HepG2 (cell line): ENCODE data around the gene HARBI1. TPM values are rescaled to one million over a fixed set of nuclear protein-coding genes. Genes with fewer than 3 reads are reported as not detected.

Experiments used
- E2F5 ChIP-seq: sonication (generic); formaldehyde crosslinking; conservative IDR thresholded peaks from 2 replicates; pipeline ENCODE4 v1.4.0; 2020; ENCODE audit warnings: missing genetic modification reagents
- HHEX ChIP-seq: IDR thresholded peaks from 2 replicates; pipeline ENCODE4 v1.6.1; 2016; ENCODE audit warnings: control low read depth
- HMGA1 ChIP-seq: sonication (generic); formaldehyde crosslinking; conservative IDR thresholded peaks from 2 replicates; pipeline ENCODE4 v1.4.0; 2020; ENCODE audit warnings: missing genetic modification reagents
- MIXL1 ChIP-seq: IDR thresholded peaks from 2 replicates; pipeline ENCODE4 v1.6.1; 2016
- NRL ChIP-seq: sonication (generic); formaldehyde crosslinking; IDR thresholded peaks from 2 replicates; pipeline ENCODE4 v1.5.0; 2020; ENCODE audit warnings: missing genetic modification reagents, mild to moderate bottlenecking, moderate library complexity, borderline replicate concordance
- PLSCR1 ChIP-seq: sonication (generic); formaldehyde crosslinking; IDR thresholded peaks from 2 replicates; pipeline ENCODE4 v1.5.0; 2020; ENCODE audit warnings: missing genetic modification reagents, mild to moderate bottlenecking, borderline replicate concordance
- SATB2 ChIP-seq: sonication (generic); formaldehyde crosslinking; IDR thresholded peaks from 2 replicates; pipeline ENCODE4 v1.5.0; 2020; ENCODE audit warnings: missing genetic modification reagents
- TBL1XR1 ChIP-seq: fragments of 150-350 bp; IDR thresholded peaks from 2 replicates; pipeline ENCODE4 v1.6.1; 2014; ENCODE audit warnings: borderline replicate concordance, low read length; ENCODE audit not compliant: partially characterized antibody
- TFDP1 ChIP-seq: IDR thresholded peaks from 2 replicates; pipeline ENCODE4 v1.6.1; 2016; ENCODE audit warnings: missing compliant biosample characterization, missing genetic modification reagents, borderline replicate concordance
- ZNF326 ChIP-seq: sonication (generic); formaldehyde crosslinking; IDR thresholded peaks from 2 replicates; pipeline ENCODE4 v1.4.0; 2020; ENCODE audit warnings: missing genetic modification reagents, borderline replicate concordance
- ZNF329 ChIP-seq: sonication (generic); formaldehyde crosslinking; IDR thresholded peaks from 2 replicates; pipeline ENCODE4 v1.9.0; 2021; ENCODE audit warnings: low read depth, mild to moderate bottlenecking, missing genetic modification reagents
- ZNF770 ChIP-seq: sonication (generic); formaldehyde crosslinking; IDR thresholded peaks from 2 replicates; pipeline ENCODE4 v1.5.0; 2020; ENCODE audit warnings: mild to moderate bottlenecking, missing genetic modification reagents
- ZNF790 ChIP-seq: sonication (generic); formaldehyde crosslinking; IDR thresholded peaks from 2 replicates; pipeline ENCODE4 v1.8.0; 2022; ENCODE audit warnings: missing genetic modification reagents, mild to moderate bottlenecking, borderline replicate concordance
- ZNF878 ChIP-seq: sonication (generic); formaldehyde crosslinking; IDR thresholded peaks from 2 replicates; pipeline ENCODE4 v1.8.1; 2023; ENCODE audit warnings: mild to moderate bottlenecking, missing genetic modification reagents, moderate library complexity
- ZSCAN5A ChIP-seq: sonication (generic); formaldehyde crosslinking; IDR thresholded peaks from 2 replicates; pipeline ENCODE4 v1.8.0; 2022; ENCODE audit warnings: mild to moderate bottlenecking, missing genetic modification reagents, borderline replicate concordance
- polyA plus RNA-seq, 8 experiments: library from polyadenylated mRNA; depleted of rRNA in 3 of 8; stranded (reverse) in 7 of 8; unstranded in 1 of 8; fragments of >200 nt; fragmentation: Illumina TruSeq in 4 of 8; extraction: Trizol in 4 of 8; gene quantifications; 2 replicates each; pipeline versions ENCODE4 v1.2.1 to v1.2.3, GENCODE V29; 2011 to 2016; ENCODE audit warnings: low read depth in 4 of 8, missing spikeins in 1 of 8, mixed read lengths in 1 of 8; ENCODE audit not compliant: insufficient read depth in 1 of 8
- total RNA-seq, 5 experiments: library from RNA; depleted of rRNA; stranded (reverse); fragments of >200 nt; fragmentation: Illumina TruSeq; extraction: Trizol; gene quantifications; 2 replicates each; pipeline ENCODE4 v1.2.3, GENCODE V29; 2016; ENCODE audit warnings: low read depth in 1 of 5

The HARBI1 gene
- total and polyA plus RNA-seq, 2 of the 13 experiments (the other 11 are each of a cell fraction or from before 2014, with no cell fraction given): 2.5 to 4.8 TPM

GRCh38 chr11:46554213-46555147 lies 62.5 kb downstream of the HARBI1 start (continued):
- TF ChIP-seq E2F5: no peak
- no peak; the same call in 1 of the 2 replicates for TF ChIP-seq SATB2 (CRISPR knock-in tag)
- peak; percentile 48; the same call in 1 of the 2 replicates for TF ChIP-seq ZSCAN5A
- TF ChIP-seq PLSCR1 (CRISPR knock-in tag): no peak
- no peak for TF ChIP-seq ZNF326 (CRISPR knock-in tag)
- no peak for TF ChIP-seq TFDP1 (CRISPR knock-in tag)
- peak; percentile 62; the same call in 1 of the 2 replicates for TF ChIP-seq HHEX (CRISPR knock-in tag)
- TF ChIP-seq ZNF878: 0 out of 2 replicates have a peak, but pooled peaks have one; percentile 53
- no peak for TF ChIP-seq HMGA1 (CRISPR knock-in tag)
- peak; percentile 6; the same call in 1 of the 2 replicates for TF ChIP-seq ZNF770 (CRISPR knock-in tag)
- TF ChIP-seq ZNF329: no peak
- peak; percentile 44; the same call in 1 of the 2 replicates for TF ChIP-seq MIXL1 (CRISPR knock-in tag)
- peak; percentile 95 for TF ChIP-seq TBL1XR1
- no peak for TF ChIP-seq ZNF790 (CRISPR knock-in tag)
- no peak for TF ChIP-seq NRL (CRISPR knock-in tag)
